Loucy (cell line): ENCODE results near the gene DCDC1.

Source experiments
- H2AFZ ChIP-seq: fragments of 200-600 bp; sonication (generic); 2 replicates; pipeline ENCODE4 v1.6.0; 2016; ENCODE audit warnings: antibody characterized with exemption, mild to moderate bottlenecking, low read length, moderate library complexity
- H3F3A ChIP-seq: fragments of 200-600 bp; 2 replicates; pipeline ENCODE4 v1.6.0; 2016; ENCODE audit warnings: antibody characterized with exemption, low read depth, mild to moderate bottlenecking
- H3K27me3 ChIP-seq: fragments of 200-600 bp; sonication (generic); 2 replicates; pipeline ENCODE4 v1.6.1; 2014; ENCODE audit warnings: low read length, mild to moderate bottlenecking; ENCODE audit not compliant: insufficient read depth, poor library complexity, severe bottlenecking
- H3K36me3 ChIP-seq: fragments of 200-600 bp; sonication (generic); 2 replicates; pipeline ENCODE4 v1.6.1; 2016; ENCODE audit warnings: low read length; ENCODE audit not compliant: insufficient read depth
- H3K4me1 ChIP-seq: fragments of 200-600 bp; sonication (generic); 2 replicates; pipeline ENCODE4 v1.5.1; 2014; ENCODE audit warnings: low read length, mild to moderate bottlenecking; ENCODE audit not compliant: insufficient read depth, poor library complexity, severe bottlenecking
- H3K4me2 ChIP-seq: fragments of 200-600 bp; sonication (generic); 2 replicates; pipeline ENCODE4 v1.6.0; 2014; ENCODE audit warnings: antibody characterized with exemption, low read length, low read depth, mild to moderate bottlenecking; ENCODE audit not compliant: poor library complexity, severe bottlenecking
- H3K4me3 ChIP-seq: fragments of 200-600 bp; sonication (generic); 2 replicates; pipeline ENCODE4 v1.5.1; 2014; ENCODE audit warnings: low read length, mild to moderate bottlenecking, mixed read lengths; ENCODE audit not compliant: poor library complexity, severe bottlenecking
- H3K79me2 ChIP-seq: fragments of 200-600 bp; sonication (generic); 2 replicates; pipeline ENCODE4 v1.6.1; 2014; ENCODE audit warnings: low read length; ENCODE audit not compliant: insufficient read depth
- H3K9ac ChIP-seq: fragments of 200-600 bp; sonication (generic); 2 replicates; pipeline ENCODE4 v1.6.0; 2014; ENCODE audit warnings: mild to moderate bottlenecking, low read depth, low read length, moderate library complexity; ENCODE audit not compliant: poor library complexity, severe bottlenecking
- H3K9me2 ChIP-seq: fragments of 200-600 bp; sonication (generic); replicated peaks from 2 replicates; pipeline ENCODE4 v1.6.1; 2016; ENCODE audit warnings: low read depth, low read length, mixed read lengths
- H3K9me3 ChIP-seq: fragments of 200-600 bp; sonication (generic); 2 replicates; pipeline ENCODE4 v1.6.1; 2014; ENCODE audit warnings: mild to moderate bottlenecking, antibody characterized with exemption, low read length, low read depth; ENCODE audit not compliant: insufficient read depth
- H4K20me1 ChIP-seq: fragments of 200-600 bp; sonication (generic); 2 replicates; pipeline ENCODE4 v1.6.0; 2014; ENCODE audit warnings: antibody characterized with exemption, low read length, mild to moderate bottlenecking; ENCODE audit not compliant: insufficient read depth, poor library complexity, severe bottlenecking
- EZH2phosphoT487 ChIP-seq: fragments of 200-600 bp; IDR thresholded peaks from 2 replicates; pipeline ENCODE4 v1.6.1; 2018; ENCODE audit warnings: antibody characterized with exemption, mild to moderate bottlenecking, moderate library complexity, borderline replicate concordance
- TF ChIP-seq, protein P1 (sequence below): fragments of 200-600 bp; sonication (generic); conservative IDR thresholded peaks from 2 replicates; pipeline ENCODE4 v1.5.1; 2014; ENCODE audit warnings: mild to moderate bottlenecking, antibody characterized with exemption, low read length

Gene DCDC1

GRCh38 chr11:31102875-31103274 is 266.7 kb downstream of the DCDC1 start:
- H3K36me3 ChIP-seq = no peaks in the 10 kb centered on the region

GRCh38 chr11:31102316-31102715 is 267.2 kb downstream of the DCDC1 start:
- H3K9me3 ChIP-seq = no peaks in the 10 kb centered on the region
- H3K79me2 ChIP-seq = no peaks in the 10 kb centered on the region
- H3K9ac ChIP-seq = no peak overlapping the region
- H3K4me1 ChIP-seq = no peaks in the 10 kb centered on the region
- TF ChIP-seq, protein P1, sequence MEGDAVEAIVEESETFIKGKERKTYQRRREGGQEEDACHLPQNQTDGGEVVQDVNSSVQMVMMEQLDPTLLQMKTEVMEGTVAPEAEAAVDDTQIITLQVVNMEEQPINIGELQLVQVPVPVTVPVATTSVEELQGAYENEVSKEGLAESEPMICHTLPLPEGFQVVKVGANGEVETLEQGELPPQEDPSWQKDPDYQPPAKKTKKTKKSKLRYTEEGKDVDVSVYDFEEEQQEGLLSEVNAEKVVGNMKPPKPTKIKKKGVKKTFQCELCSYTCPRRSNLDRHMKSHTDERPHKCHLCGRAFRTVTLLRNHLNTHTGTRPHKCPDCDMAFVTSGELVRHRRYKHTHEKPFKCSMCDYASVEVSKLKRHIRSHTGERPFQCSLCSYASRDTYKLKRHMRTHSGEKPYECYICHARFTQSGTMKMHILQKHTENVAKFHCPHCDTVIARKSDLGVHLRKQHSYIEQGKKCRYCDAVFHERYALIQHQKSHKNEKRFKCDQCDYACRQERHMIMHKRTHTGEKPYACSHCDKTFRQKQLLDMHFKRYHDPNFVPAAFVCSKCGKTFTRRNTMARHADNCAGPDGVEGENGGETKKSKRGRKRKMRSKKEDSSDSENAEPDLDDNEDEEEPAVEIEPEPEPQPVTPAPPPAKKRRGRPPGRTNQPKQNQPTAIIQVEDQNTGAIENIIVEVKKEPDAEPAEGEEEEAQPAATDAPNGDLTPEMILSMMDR = no peak
- TF ChIP-seq EZH2phosphoT487 = no peak
- no peaks in the 10 kb centered on the region for H3K27me3 ChIP-seq
- no peak overlapping the region for H3K4me2 ChIP-seq
- H3K36me3 ChIP-seq = no peaks in the 10 kb centered on the region
- no peak overlapping the region for H2AFZ ChIP-seq
- H3K9me2 ChIP-seq = no peaks in the 10 kb centered on the region
- H3K4me3 ChIP-seq = no peak overlapping the region
- H4K20me1 ChIP-seq = no peaks in the 10 kb centered on the region
- H3F3A ChIP-seq = no peaks in the 10 kb centered on the region

More at GRCh38 chr11:31102875-31103274, 266.7 kb downstream of the DCDC1 start:
- Histone ChIP-seq H3K27me3 (no peaks in the 10 kb centered on the region), H3K9me3 (no peaks in the 10 kb centered on the region), H3K4me2 (no peak overlapping the region), H3K4me3 (no peak overlapping the region), H2AFZ (no peak overlapping the region), H3K79me2 (no peaks in the 10 kb centered on the region), H3K9me2 (no peaks in the 10 kb centered on the region), H3K4me1 (no peaks in the 10 kb centered on the region), H3F3A (no peaks in the 10 kb centered on the region), H3K9ac (no peak overlapping the region), H4K20me1 (no peaks in the 10 kb centered on the region)
- TF ChIP-seq, protein P1 = no peak
- no peak for TF ChIP-seq EZH2phosphoT487

GRCh38 chr11:31096191-31096805 is 273.2 kb downstream of the DCDC1 start:
- Histone ChIP-seq H3K9me2 (no peaks in the 10 kb centered on the region), H3K4me3 (no peak overlapping the region), H3K36me3 (no peaks in the 10 kb centered on the region), H3K4me2 (no peak overlapping the region), H3K9me3 (no peaks in the 10 kb centered on the region), H3K4me1 (no peaks in the 10 kb centered on the region), H3K27me3 (no peaks in the 10 kb centered on the region), H3F3A (no peaks in the 10 kb centered on the region), H2AFZ (no peak overlapping the region), H4K20me1 (no peaks in the 10 kb centered on the region), H3K79me2 (no peaks in the 10 kb centered on the region), H3K9ac (no peak overlapping the region)
- no peak for TF ChIP-seq EZH2phosphoT487
- TF ChIP-seq, protein P1 = no peak
